H1 (cell line): ENCODE results near the gene DAZAP2. TPM values are rescaled to one million over a fixed set of nuclear protein-coding genes. Genes with fewer than 3 reads are reported as not detected.
"Not testable (repeated sequence)": the region's sequence is repeated elsewhere in the genome, so short reads cannot be mapped to it uniquely, and the experiment has no call there.

Experiments
- CTCF ChIA-PET: fragments of 300-600 bp; sonication (Branson Sonifier 250); formaldehyde crosslinking; loops from one replicate; lab custom pipeline; 2021; ENCODE audit not compliant: partially characterized antibody; lab: Charles Lee
- POLR2A ChIA-PET: fragments of 300-600 bp; sonication (Branson Sonifier 250); formaldehyde crosslinking; loops from one replicate; lab custom pipeline; 2021; ENCODE audit warnings: inconsistent platforms; ENCODE audit not compliant: partially characterized antibody; lab: Charles Lee
- DNase-seq, 2 experiments: peaks; one replicate each; pipeline versions ENCODE4 v3.0.0 to v3.0.0-alpha.2; 2010 to 2022; ENCODE audit warnings: low spot score in 2 of 2, low read depth in 1 of 2, mixed read lengths in 1 of 2
- FAIRE-seq: peaks from 2 replicates; lab custom pipeline; 2011; peaks lifted over from hg19 to GRCh38; lab: Jason Lieb, UNC
- H2AFZ ChIP-seq: 2 replicates; pipeline ENCODE4 v1.8.1; 2012; ENCODE audit warnings: low read length, inconsistent platforms
- H2AK5ac ChIP-seq: 2 replicates; pipeline ENCODE4 v1.6.1; 2013; ENCODE audit warnings: low read depth, low read length
- H2BK120ac ChIP-seq: replicated peaks from 2 replicates; pipeline ENCODE3; 2013; ENCODE audit warnings: low read depth, low read length, inconsistent platforms
- H2BK12ac ChIP-seq: 2 replicates; pipeline ENCODE4 v1.6.1; 2013; ENCODE audit warnings: low read depth, low read length
- H2BK15ac ChIP-seq: 2 replicates; pipeline ENCODE4 v1.6.1; 2013; ENCODE audit warnings: low read length
- H2BK20ac ChIP-seq: 2 replicates; pipeline ENCODE4 v1.6.1; 2013; ENCODE audit warnings: low read length
- H2BK5ac ChIP-seq: 2 replicates; pipeline ENCODE4 v1.6.1; 2013; ENCODE audit warnings: low read depth, low read length
- H3K14ac ChIP-seq: 2 replicates; pipeline ENCODE4 v1.6.1; 2013; ENCODE audit warnings: inconsistent platforms; ENCODE audit not compliant: insufficient read length
- H3K18ac ChIP-seq: 2 replicates; pipeline ENCODE4 v1.6.1; 2013; ENCODE audit warnings: low read length; ENCODE audit errors: extremely low read depth
- H3K23ac ChIP-seq: 2 replicates; pipeline ENCODE4 v1.6.1; 2013; ENCODE audit warnings: inconsistent platforms; ENCODE audit not compliant: insufficient read length
- H3K23me2 ChIP-seq: 2 replicates; pipeline ENCODE4 v1.6.1; 2013; ENCODE audit warnings: low read depth, low read length
- H3K27ac ChIP-seq: 2 replicates; pipeline ENCODE4 v1.6.1; 2011; ENCODE audit warnings: low read depth, low read length, inconsistent platforms
- H3K27me3 ChIP-seq, 4 experiments: replicated peaks in 1 of 4; 1 replicate in 1 of 4; 2 replicates in 3 of 4; pipeline versions ENCODE4 v1.6.1 to v1.8.1; 2011 to 2013; ENCODE audit warnings: low read length in 3 of 4, mild to moderate bottlenecking in 3 of 4, inconsistent platforms in 2 of 4, mixed read lengths in 2 of 4, moderate library complexity in 1 of 4; ENCODE audit not compliant: control insufficient read depth in 3 of 4, insufficient read depth in 3 of 4; ENCODE audit errors: extremely low read depth in 1 of 4
- H3K36me3 ChIP-seq, 4 experiments: 2 replicates each; pipeline versions ENCODE4 v1.6.1 to v1.8.1; 2011 to 2013; ENCODE audit warnings: mild to moderate bottlenecking in 4 of 4, low read length in 3 of 4, moderate library complexity in 2 of 4, control low read depth in 1 of 4, inconsistent platforms in 1 of 4; ENCODE audit not compliant: insufficient read depth in 4 of 4, control insufficient read depth in 2 of 4
- H3K4ac ChIP-seq: replicated peaks from 2 replicates; pipeline ENCODE3; 2013; ENCODE audit warnings: low read length, low read depth, mixed read lengths, inconsistent platforms; ENCODE audit not compliant: insufficient read length
- H3K4me1 ChIP-seq, 4 experiments: replicated peaks in 1 of 4; 1 replicate in 1 of 4; 2 replicates in 3 of 4; pipeline versions ENCODE4 v1.6.1 to v1.8.1; 2011 to 2013; ENCODE audit warnings: low read length in 3 of 4, inconsistent platforms in 2 of 4, mixed read lengths in 1 of 4; ENCODE audit not compliant: insufficient read depth in 4 of 4, control insufficient read depth in 3 of 4
- H3K4me2 ChIP-seq, 2 experiments: 2 replicates each; pipeline versions ENCODE4 v1.6.1 to v1.8.1; 2011 to 2013; ENCODE audit warnings: low read depth in 2 of 2, low read length in 2 of 2, control low read depth in 1 of 2, inconsistent platforms in 1 of 2, mild to moderate bottlenecking in 1 of 2; ENCODE audit not compliant: insufficient read depth in 1 of 2
- H3K4me3 ChIP-seq, 4 experiments: fragments of 200-600, 300-600 bp in 1 of 4; sonication (generic), shearing (Covaris generic), sonication (Bioruptor Twin) in 1 of 4; 2 replicates each; pipeline versions ENCODE4 v1.5.1 to v1.8.1; 2011 to 2016; ENCODE audit warnings: low read length in 4 of 4, low read depth in 3 of 4, control low read depth in 2 of 4, inconsistent platforms in 2 of 4, mild to moderate bottlenecking in 2 of 4, mixed read lengths in 1 of 4, moderate library complexity in 1 of 4; ENCODE audit not compliant: insufficient read depth in 2 of 4; ENCODE audit errors: extremely low read depth in 1 of 4
- H3K56ac ChIP-seq: replicated peaks from 2 replicates; pipeline ENCODE3; 2013; ENCODE audit warnings: low read depth, mild to moderate bottlenecking, mixed read lengths, low read length, inconsistent platforms; ENCODE audit not compliant: insufficient read length
- H3K79me1 ChIP-seq: 2 replicates; pipeline ENCODE4 v1.6.1; 2013; ENCODE audit warnings: low read depth, low read length, control low read depth
- H3K79me2 ChIP-seq, 2 experiments: 2 replicates each; pipeline versions ENCODE4 v1.6.1 to v1.8.1; 2012 to 2013; ENCODE audit warnings: low read length in 2 of 2, mild to moderate bottlenecking in 2 of 2, inconsistent platforms in 1 of 2; ENCODE audit not compliant: insufficient read depth in 2 of 2, control insufficient read depth in 1 of 2
- H3K9ac ChIP-seq, 4 experiments: replicated peaks in 1 of 4; 1 replicate in 1 of 4; 2 replicates in 3 of 4; pipeline versions ENCODE4 v1.6.1 to v1.8.1; 2011 to 2013; ENCODE audit warnings: low read depth in 3 of 4, low read length in 3 of 4, control low read depth in 2 of 4, mild to moderate bottlenecking in 2 of 4, moderate library complexity in 2 of 4, inconsistent platforms in 1 of 4; ENCODE audit errors: extremely low read depth in 1 of 4
- H3K9me3 ChIP-seq, 2 experiments: 2 replicates each; pipeline versions ENCODE4 v1.6.1 to v1.8.1; 2012 to 2013; ENCODE audit warnings: mild to moderate bottlenecking in 2 of 2, moderate library complexity in 2 of 2, control low read depth in 1 of 2, inconsistent platforms in 1 of 2, low read depth in 1 of 2, low read length in 1 of 2, mixed read lengths in 1 of 2; ENCODE audit not compliant: insufficient read depth in 2 of 2
- H4K20me1 ChIP-seq, 2 experiments: replicated peaks in 1 of 2; 2 replicates each; pipeline versions ENCODE3 to v1.8.1; 2011 to 2013; ENCODE audit warnings: inconsistent platforms in 2 of 2, low read length in 2 of 2, mild to moderate bottlenecking in 1 of 2; ENCODE audit not compliant: insufficient read depth in 2 of 2, control insufficient read depth in 1 of 2
- H4K5ac ChIP-seq: 2 replicates; pipeline ENCODE4 v1.6.1; 2013; ENCODE audit warnings: low read length, low read depth, mixed read lengths, inconsistent platforms; ENCODE audit not compliant: insufficient read length
- H4K8ac ChIP-seq: 2 replicates; pipeline ENCODE4 v1.8.0; 2013; ENCODE audit warnings: mild to moderate bottlenecking, moderate library complexity, low read length, inconsistent platforms; ENCODE audit not compliant: insufficient read depth; ENCODE audit errors: extremely low read depth
- H4K91ac ChIP-seq: replicated peaks from 2 replicates; pipeline ENCODE3; 2013; ENCODE audit warnings: low read length, mixed read lengths, inconsistent platforms; ENCODE audit not compliant: insufficient read length
- WGBS, 2 experiments: shearing (Covaris generic) in 1 of 2; methylation state at CpG; one replicate each; pipeline versions ENCODE4 v1.1.6 to v1.1.7; 2013 to 2015; ENCODE audit warnings: low lambda C conversion rate in 2 of 2, mixed read lengths in 2 of 2, inconsistent platforms in 1 of 2, low coverage in 1 of 2, missing lambda C conversion rate in 1 of 2; ENCODE audit not compliant: insufficient replicate concordance in 2 of 2, insufficient coverage in 1 of 2, insufficient read length in 1 of 2; ENCODE audit errors: extremely low coverage in 1 of 2, missing lambda C conversion rate in 1 of 2; 5-methylcytosine and 5-hydroxymethylcytosine counted together
- polyA plus RNA-seq, 7 experiments: library from polyadenylated mRNA; depleted of rRNA in 3 of 7; stranded (reverse) in 5 of 7; unstranded in 2 of 7; fragments of >200 nt in 5 of 7; fragments of 200-250 nt in 2 of 7; gene quantifications; 1 replicate in 5 of 7; 2 replicates in 1 of 7; 4 replicates in 1 of 7; pipeline versions ENCODE4 v1.2.1 to v1.2.3, GENCODE V29; 2011 to 2013; ENCODE audit warnings: missing spikeins in 2 of 7, mixed read lengths in 2 of 7
- total RNA-seq: library from RNA; stranded (reverse); fragmentation: NEBNext Ultra II Directional; extraction: Animal tissue kit (Norgen Biotek cat#: 25700); gene quantifications from 2 replicates; pipeline ENCODE4 v1.2.1, GENCODE V29; 2021

DAZAP2 gene
- total and polyA plus RNA-seq, 2 of the 8 experiments (the other 6 are each of a cell fraction or from before 2014, with no cell fraction given), result 27.1 to 77.2 TPM

GRCh38 chr12:51227112-51227511 is 11.5 kb upstream of the DAZAP2 start:
- H4K91ac ChIP-seq, H2BK12ac ChIP-seq, H2BK15ac ChIP-seq, H2BK20ac ChIP-seq, H3K18ac ChIP-seq, H4K20me1 ChIP-seq, H3K56ac ChIP-seq, H2BK5ac ChIP-seq, H3K79me1 ChIP-seq, H4K8ac ChIP-seq, H3K9ac ChIP-seq, H3K4me3 ChIP-seq, H2BK120ac ChIP-seq, H3K79me2 ChIP-seq, DNase-seq, H3K27me3 ChIP-seq, H3K9me3 ChIP-seq, H3K36me3 ChIP-seq, H3K23me2 ChIP-seq, H2AFZ ChIP-seq, H3K23ac ChIP-seq, H4K5ac ChIP-seq, H3K4me2 ChIP-seq, H3K4me1 ChIP-seq, H2AK5ac ChIP-seq, H3K4ac ChIP-seq, H3K14ac ChIP-seq, FAIRE-seq, H3K27ac ChIP-seq: not testable (repeated sequence)
- ChIA-PET CTCF (interaction anchor here (1.0 to 2.3 kb wide), 2 partner anchors 27 to 114 kb away, joined by 3 to 7 read pairs; no protein-coding TSS in a partner anchor), POLR2A (interaction anchor here (0.6 to 1.4 kb wide), 2 partner anchors 9 to 114 kb away, joined by 3 read pairs; partner anchors contain the start of gene POU6F1)
- 93% methylated on average over 3 of the region's 5 CpGs; no CpG with 5 or more reads in 1 of the 2 experiments for WGBS, 2 experiments
